Upper lobe of right lung (tissue), 1 donor: ENCODE results near the gene DPP10. TPM values are rescaled to one million over a fixed set of nuclear protein-coding genes. Genes with fewer than 3 reads are reported as not detected.

Experiments
- ATAC-seq: fragments of 200-7000 bp; cut with Tn5 transposase; one replicate; pipeline ENCODE4 v1.9.1; 2020; ENCODE audit warnings: mild to moderate bottlenecking, moderate library complexity
- DNase-seq: peaks from one replicate; pipeline ENCODE4 v3.0.0-alpha.2; 2020
- H3K27ac ChIP-seq: fragments of 200-600 bp; one replicate; pipeline ENCODE4 v1.8.0; 2022
- H3K27me3 ChIP-seq: fragments of 200-600 bp; one replicate; pipeline ENCODE4 v1.8.0; 2022; ENCODE audit warnings: mild to moderate bottlenecking
- H3K36me3 ChIP-seq: fragments of 200-600 bp; one replicate; pipeline ENCODE4 v1.8.0; 2022
- H3K4me1 ChIP-seq: fragments of 200-600 bp; one replicate; pipeline ENCODE4 v1.8.0; 2022
- H3K4me3 ChIP-seq: fragments of 200-600 bp; one replicate; pipeline ENCODE4 v1.8.0; 2022; ENCODE audit warnings: mild to moderate bottlenecking
- H3K9me3 ChIP-seq: fragments of 200-600 bp; one replicate; pipeline ENCODE4 v1.8.0; 2022
- intact Hi-C: fragments of 100-400 bp; cut with DNase I; formaldehyde crosslinking; loops from one replicate; pipeline ENCODE4 v1.11.0; 2022
- total RNA-seq: library from RNA; stranded (reverse); fragmentation: NEBNext Ultra II Directional; extraction: Animal tissue kit (Norgen Biotek cat#: 25700); gene quantifications from one replicate; pipeline ENCODE4 v1.2.1, GENCODE V29; 2021
- TF ChIP-seq, protein P1 (sequence below): fragments of 200-600 bp; IDR thresholded peaks from one replicate; pipeline ENCODE4 v1.8.0; 2022; ENCODE audit warnings: antibody characterized with exemption
- donor health status: DM: no; HTN: yes; CAD: no; lungs with severe emphysema.

Gene DPP10
- total RNA-seq, 1 donor from 2014 or later = 1.0 TPM

DNA sequence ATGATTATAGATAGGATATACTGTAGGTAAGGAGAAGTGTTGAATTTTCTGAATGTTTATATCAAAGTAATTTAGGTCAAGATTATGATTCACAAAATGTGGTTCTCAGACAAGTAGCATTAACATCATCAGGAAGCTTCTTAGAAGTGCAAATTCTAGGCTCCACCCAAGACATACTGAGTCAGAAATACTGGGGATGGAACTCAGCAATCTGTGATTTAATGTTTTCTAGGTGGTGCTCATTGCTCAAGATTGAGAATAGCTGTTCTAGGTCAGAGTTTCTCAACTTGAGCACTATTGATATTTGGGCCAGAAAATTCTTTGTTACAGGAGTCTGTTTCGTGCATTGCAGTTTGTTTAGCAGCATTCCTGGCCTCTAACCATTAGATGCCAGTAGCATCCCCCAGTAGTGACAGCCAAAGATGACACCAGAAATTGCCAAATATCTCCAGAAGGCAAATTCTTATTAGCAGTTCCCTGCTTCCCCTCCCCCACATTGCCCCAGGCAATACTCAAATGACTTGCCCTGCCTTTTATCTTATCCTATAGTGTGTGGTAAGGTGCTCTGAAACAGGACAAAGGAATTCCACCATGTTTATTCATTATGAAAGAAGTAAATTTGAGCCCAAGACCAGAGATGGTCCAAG, 1001.2 kb downstream of the DPP10 start:
- TF ChIP-seq, protein P1, sequence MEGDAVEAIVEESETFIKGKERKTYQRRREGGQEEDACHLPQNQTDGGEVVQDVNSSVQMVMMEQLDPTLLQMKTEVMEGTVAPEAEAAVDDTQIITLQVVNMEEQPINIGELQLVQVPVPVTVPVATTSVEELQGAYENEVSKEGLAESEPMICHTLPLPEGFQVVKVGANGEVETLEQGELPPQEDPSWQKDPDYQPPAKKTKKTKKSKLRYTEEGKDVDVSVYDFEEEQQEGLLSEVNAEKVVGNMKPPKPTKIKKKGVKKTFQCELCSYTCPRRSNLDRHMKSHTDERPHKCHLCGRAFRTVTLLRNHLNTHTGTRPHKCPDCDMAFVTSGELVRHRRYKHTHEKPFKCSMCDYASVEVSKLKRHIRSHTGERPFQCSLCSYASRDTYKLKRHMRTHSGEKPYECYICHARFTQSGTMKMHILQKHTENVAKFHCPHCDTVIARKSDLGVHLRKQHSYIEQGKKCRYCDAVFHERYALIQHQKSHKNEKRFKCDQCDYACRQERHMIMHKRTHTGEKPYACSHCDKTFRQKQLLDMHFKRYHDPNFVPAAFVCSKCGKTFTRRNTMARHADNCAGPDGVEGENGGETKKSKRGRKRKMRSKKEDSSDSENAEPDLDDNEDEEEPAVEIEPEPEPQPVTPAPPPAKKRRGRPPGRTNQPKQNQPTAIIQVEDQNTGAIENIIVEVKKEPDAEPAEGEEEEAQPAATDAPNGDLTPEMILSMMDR = no peak
- no peak overlapping the region for H3K4me3 ChIP-seq
- no peak overlapping the region for H3K27ac ChIP-seq
- DNase-seq (no peak), ATAC-seq (no peak)
- H3K27me3 ChIP-seq = no peaks in the 10 kb centered on the region
- intact Hi-C loops = no loop called here
- H3K9me3 ChIP-seq = no peaks in the 10 kb centered on the region
- no peaks in the 10 kb centered on the region for H3K36me3 ChIP-seq
- no peaks in the 10 kb centered on the region for H3K4me1 ChIP-seq

DNA sequence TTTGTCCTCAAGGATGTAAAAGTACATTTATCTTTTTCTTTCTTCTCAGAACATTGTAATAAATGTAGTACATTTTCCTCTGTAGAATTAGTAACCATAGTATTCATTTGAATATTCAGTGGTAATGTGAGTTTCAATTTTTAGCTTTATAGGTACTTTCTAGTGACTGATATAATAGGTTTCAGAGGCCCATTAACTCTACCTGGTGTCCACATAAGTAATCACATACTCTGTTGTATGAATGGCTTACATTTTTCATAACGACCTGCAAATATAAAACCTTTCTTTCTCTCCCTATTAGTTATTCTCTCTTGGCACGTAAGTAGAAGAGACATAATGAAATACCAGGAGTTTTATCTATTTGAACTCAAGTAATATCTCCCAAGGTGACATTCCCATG, 1017.6 kb downstream of the DPP10 start:
- H3K4me3 ChIP-seq = no peak overlapping the region
- DNase-seq = no peak
- H3K27ac ChIP-seq = no peak overlapping the region

DNA sequence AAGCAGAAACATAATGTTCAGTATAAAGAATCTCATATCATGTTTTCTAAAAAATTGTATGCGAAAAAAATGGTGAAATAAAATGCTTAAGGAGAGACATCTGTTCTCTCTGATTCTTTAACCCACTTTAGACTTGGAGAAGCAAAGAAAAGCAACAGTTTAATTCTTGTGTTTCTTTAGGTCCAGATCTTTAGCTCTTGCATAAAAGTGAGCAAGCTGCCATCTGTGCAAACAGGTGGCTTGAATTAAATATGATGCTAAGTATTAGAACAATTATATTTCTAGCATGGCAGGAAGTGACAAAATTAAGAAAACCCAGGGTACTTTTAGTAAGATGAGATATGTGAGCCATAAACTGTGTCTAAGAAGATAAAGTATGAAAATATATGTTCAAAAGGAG, 1038.3 kb downstream of the DPP10 start:
- H3K27me3 ChIP-seq = no peaks in the 10 kb centered on the region
- intact Hi-C loops = no loop called here
- TF ChIP-seq, protein P1 = no peak
- H3K36me3 ChIP-seq = no peaks in the 10 kb centered on the region
- no peaks in the 10 kb centered on the region for H3K9me3 ChIP-seq
- no peak overlapping the region for H3K27ac ChIP-seq
- no peaks in the 10 kb centered on the region for H3K4me1 ChIP-seq
- ATAC-seq (no peak), DNase-seq (no peak)
- H3K4me3 ChIP-seq = no peak overlapping the region

More for the DNA sequence above, 1017.6 kb downstream of the DPP10 start:
- Histone ChIP-seq H3K4me1 (no peaks in the 10 kb centered on the region), H3K36me3 (no peaks in the 10 kb centered on the region), H3K9me3 (no peaks in the 10 kb centered on the region), H3K27me3 (no peaks in the 10 kb centered on the region)
- intact Hi-C loops = no loop called here
- TF ChIP-seq, protein P1 = no peak
- no peak for ATAC-seq

DNA sequence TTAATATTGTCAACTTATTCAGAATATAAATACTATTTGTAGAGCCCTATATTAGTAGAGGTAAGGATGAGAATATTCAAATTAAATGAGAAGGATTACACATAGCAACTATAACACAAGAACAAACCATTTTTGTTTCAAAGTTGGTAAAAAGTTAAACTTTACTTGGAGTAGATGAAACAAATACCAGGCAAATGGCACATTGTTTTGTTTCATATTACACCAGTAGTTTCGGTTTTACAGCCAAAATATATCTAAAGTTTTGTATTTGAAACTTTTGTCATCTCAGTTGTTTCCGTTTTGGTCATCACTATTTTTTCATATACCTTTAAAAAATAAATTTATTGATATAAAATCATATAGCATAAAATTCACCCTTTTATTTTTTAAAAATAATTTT, 1039.4 kb downstream of the DPP10 start:
- DNase-seq (no peak), ATAC-seq (no peak)
- H3K27me3 ChIP-seq = no peaks in the 10 kb centered on the region
- TF ChIP-seq, protein P1 = no peak
- H3K9me3 ChIP-seq = no peaks in the 10 kb centered on the region
- H3K4me3 ChIP-seq = no peak overlapping the region
- H3K4me1 ChIP-seq = no peaks in the 10 kb centered on the region
- H3K36me3 ChIP-seq = no peaks in the 10 kb centered on the region
- intact Hi-C loops = no loop called here
- no peak overlapping the region for H3K27ac ChIP-seq

DNA sequence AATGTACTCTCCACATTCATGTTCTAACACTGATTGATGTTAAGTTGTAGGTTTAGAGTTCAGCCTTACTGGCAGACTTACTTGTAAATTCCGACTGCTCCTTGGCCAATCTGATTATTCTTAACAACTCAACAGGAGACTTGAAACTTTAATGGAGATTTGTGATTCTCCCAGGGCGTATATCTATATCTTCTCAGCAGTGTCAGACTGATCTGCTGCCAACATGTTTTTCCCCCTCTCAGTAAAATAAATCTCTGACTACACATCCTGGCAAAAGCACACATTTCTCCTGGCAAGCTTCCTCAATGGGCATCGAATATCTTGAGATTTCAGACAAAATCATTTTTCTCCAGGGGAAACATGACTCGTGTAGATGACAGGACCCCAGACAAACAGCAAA, 1041.2 kb downstream of the DPP10 start:
- ATAC-seq (no peak), DNase-seq (no peak)
- no peaks in the 10 kb centered on the region for H3K36me3 ChIP-seq
- intact Hi-C loops = no loop called here
- no peak overlapping the region for H3K4me3 ChIP-seq
- no peaks in the 10 kb centered on the region for H3K4me1 ChIP-seq
- TF ChIP-seq, protein P1 = no peak
- H3K27ac ChIP-seq = no peak overlapping the region
- H3K27me3 ChIP-seq = no peaks in the 10 kb centered on the region
- no peaks in the 10 kb centered on the region for H3K9me3 ChIP-seq

DNA sequence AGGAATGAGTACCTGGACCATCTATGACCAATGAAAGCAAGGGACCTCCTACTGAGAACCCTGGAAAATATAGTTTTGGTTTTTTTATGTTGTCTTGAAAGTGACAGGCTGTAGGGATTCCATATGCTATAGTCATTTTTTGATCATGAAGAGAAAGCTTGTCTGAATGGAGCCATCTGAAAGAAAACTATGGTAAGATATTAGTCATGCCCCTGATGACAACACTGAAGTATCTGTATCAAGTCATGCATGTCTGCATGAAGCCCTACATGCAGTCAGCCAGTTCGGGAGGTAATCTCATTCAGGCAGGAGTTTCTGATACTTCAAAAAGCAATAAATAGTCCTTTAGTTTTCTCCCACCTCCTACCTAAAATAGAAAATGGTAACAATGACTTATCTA, 1042.0 kb downstream of the DPP10 start:
- Histone ChIP-seq H3K36me3 (no peaks in the 10 kb centered on the region), H3K4me1 (no peaks in the 10 kb centered on the region), H3K27me3 (no peaks in the 10 kb centered on the region), H3K4me3 (no peak overlapping the region), H3K27ac (no peak overlapping the region), H3K9me3 (no peaks in the 10 kb centered on the region)
- intact Hi-C loops = no loop called here
- ATAC-seq (no peak), DNase-seq (no peak)
- TF ChIP-seq, protein P1 = no peak
